Measurements from ENCODE around the gene PTGES.
"Not testable (repeated sequence)": the region's sequence is repeated elsewhere in the genome, so short reads cannot be mapped to it uniquely, and the experiment has no call there.

Gene PTGES

DNA sequence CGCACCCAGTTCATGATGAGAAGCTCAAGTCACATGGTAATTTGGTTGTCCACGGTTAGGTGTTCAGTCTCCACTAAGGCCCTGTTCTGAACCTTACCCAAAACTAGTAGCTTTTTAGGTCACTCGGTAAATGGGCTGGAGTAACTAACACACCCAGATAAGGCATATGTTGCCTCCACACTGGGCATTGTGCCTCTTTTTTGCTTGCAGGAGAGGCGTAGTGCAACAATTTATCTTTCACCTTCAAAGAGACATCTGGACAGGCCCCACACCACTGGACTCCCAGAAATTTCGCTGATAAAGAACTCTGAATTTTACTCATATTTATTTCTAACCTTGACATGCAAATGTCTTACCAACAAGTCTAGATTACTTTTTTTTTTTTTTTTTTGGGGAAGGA, 16.8 kb upstream of the PTGES start:
- DNase-seq (ENCODE audit: low read depth), result no peak

DNA sequence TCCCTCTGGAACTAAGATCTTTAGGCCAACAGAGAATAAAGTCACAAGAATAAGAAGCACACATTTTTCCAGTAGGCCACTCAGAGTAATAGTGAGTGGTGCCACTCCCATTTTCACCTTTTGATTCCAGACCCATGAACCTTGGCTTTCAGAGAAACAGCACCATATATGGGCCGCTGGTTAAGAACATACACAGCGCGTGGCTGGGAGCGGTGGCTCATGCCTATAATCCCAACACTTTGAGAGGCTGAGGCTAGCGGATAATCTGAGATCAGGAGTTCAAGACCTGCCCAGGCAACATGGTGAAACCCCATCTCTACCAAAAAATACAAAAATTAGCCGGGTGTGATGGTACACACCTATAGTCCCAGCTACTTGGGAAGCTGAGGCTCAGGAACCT, 15.6 kb upstream of the PTGES start:
- DNase-seq (ENCODE audit: low read depth), result no peak

DNA sequence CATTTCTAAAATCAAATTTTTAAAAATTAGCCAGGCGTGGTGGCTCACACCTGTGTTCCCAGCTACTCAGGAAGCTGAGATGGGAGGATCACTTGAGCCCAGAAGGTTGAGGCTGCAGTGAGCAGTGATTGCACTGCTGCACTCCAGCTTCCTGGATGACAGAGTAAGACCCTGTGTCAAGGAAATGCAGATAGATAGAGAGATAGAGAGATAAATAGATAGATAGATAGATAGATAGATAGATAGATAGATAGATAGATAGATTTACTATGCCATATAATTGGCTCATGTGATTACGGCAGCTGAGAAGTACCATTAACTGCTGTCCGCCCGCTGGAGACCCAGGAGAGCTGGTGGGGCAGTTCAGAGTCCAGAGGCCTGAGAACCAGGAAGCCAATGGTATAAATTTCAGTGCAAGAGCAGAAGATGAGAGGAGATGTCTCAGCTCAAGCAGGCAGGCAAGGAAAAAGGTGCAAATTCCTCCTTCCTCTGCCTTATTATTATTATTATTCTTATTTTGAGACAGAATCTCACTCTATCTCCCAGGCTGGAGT, 13.0 kb upstream of the PTGES start:
- no peak for DNase-seq (ENCODE audit: low read depth)

DNA sequence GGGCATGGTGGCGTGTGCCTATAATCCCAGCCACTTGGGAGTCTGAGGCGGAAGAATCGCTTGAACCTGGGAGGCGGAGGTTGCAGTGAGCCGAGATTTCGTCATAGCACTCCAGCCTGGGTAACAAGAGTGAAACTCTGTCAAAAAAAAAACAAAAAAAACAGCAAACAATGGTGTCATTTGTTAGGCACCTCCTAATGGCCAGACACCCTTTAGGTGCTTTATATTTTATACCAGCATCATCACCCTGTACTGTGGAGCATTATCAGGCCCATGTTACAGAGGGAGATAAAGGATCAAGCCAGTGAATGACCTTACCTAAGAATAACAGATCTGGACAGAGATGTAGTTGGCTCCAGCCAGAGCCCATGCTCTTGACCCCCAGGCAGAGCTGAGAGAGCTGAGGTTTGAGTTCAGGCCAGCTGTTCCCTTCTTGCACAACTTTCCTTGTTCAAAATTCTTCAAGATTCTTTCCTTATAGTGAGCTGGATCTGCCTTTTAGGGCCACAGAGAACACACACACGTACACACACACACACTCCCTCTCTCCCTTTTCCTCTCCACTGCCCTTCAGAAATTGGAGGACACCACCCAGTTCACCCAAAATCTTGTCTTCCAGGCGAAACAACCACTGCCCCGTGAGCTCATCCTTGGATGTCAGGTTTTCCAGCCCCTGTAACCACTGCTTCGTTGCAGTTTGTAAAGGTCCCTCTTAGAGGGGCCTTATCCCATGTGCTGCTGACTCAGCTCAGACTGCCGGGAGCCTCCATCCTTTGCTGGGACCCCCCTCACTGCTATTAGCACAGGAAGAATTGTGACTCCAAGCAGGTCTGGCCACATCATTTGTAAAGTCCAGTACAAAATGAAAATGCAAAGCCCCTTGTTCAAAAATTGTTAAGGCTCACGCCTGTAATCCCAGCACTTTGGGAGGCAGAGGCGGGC, 10.4 kb upstream of the PTGES start:
- DNase-seq (ENCODE audit: low read depth), result no peak

DNA sequence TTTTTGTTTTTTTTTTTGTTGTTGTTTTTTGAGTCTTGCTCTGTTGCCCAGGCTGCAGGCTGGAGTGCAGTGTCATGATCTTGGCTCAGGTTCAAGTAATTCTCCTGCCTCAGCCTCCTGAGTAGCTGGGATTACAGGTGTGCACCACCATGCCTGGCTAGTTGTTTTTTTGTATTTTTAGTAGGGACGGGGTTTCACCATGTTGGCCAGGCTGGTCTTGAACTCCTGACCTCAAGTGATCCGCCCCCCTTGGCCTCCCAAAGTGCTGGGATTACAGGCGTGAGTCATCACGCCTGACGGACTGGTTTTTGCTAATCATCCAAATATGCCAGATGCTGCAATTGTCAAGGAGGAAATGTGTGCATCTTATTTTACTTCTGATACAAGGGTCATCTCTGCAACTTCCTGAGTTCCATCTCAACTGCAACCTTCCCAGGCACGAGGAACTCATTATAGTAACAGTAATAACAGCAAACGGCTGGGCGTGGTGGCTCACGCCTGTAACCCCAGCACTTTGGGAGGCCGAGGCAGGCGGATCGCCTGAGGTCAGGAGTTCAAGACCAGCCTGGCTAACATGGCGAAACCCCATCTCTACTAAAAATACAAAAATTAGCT, 9.6 kb upstream of the PTGES start:
- not testable (repeated sequence) for DNase-seq (ENCODE audit: low read depth)

DNA sequence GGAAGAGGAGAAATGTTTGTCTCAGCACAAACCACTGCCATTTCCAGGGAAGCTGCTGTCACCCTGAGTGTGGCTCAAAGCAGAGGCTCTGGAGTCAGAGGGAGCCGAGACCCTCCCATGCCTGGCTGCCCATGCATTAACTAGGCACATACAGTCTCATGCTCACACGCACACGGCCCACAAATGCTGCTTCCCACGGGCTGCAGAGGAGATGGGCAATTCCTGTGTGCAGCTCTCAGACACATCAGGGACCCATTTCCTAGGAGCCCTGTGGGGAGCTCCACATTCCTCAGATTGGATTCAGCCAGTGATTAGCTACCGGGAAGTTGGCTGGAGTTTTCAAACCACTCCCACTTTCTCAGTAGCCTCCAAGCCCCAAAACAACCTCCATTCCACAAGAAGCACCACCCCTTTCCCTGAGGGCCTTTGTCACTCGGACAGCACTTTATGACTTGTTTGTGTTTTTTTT, 9.1 kb upstream of the PTGES start:
- DNase-seq (ENCODE audit: low read depth), result no peak

DNA sequence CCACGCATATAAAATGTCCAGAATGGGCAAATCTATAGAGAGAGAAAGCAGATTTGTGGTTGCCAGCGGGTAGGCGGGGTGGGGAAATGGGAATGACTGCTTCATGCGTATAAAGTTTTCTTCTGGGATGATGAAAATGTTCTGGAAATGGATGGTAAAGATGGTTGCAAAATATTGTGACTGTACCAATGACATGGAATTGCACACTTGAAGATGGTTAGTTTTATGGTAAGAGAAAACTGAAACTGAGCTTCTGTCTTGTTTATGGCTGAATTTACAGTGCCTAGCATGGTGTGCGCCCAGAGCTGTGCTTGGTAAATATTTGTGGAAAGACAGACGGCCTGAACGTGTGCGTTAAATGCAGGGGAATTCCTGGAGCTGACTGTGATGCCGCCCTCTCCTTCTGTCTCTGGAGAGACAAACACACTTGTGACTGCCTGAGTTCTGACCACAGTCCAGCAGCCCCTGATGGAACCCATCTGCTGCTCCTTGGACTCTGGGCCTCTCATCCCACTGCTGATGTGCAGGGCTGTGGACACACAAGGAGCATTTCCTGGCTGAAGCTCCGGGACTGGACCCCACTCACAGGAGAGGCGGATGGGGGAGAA, 8.6 kb upstream of the PTGES start:
- DNase-seq (ENCODE audit: low read depth), result no peak

DNA sequence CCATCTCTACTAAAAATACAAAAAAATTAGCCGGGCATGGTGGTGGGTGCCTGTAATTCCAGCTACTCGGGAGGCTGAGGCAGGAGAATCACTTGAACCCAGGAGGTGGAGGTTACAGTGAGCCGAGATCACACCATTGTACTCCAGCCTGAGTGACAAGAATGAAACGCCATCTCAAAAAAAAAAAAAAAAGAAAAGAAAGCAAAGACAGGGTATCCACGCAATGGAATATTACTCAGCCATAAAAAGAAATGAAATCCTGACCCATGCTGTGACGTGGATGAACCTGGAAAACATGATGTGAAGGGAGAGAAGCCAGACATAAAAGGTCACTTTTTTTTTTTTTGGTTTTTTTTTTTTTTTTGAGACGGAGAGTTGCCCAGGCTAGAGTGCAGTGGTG, 7.9 kb upstream of the PTGES start:
- DNase-seq (ENCODE audit: low read depth), result not testable (repeated sequence)

DNA sequence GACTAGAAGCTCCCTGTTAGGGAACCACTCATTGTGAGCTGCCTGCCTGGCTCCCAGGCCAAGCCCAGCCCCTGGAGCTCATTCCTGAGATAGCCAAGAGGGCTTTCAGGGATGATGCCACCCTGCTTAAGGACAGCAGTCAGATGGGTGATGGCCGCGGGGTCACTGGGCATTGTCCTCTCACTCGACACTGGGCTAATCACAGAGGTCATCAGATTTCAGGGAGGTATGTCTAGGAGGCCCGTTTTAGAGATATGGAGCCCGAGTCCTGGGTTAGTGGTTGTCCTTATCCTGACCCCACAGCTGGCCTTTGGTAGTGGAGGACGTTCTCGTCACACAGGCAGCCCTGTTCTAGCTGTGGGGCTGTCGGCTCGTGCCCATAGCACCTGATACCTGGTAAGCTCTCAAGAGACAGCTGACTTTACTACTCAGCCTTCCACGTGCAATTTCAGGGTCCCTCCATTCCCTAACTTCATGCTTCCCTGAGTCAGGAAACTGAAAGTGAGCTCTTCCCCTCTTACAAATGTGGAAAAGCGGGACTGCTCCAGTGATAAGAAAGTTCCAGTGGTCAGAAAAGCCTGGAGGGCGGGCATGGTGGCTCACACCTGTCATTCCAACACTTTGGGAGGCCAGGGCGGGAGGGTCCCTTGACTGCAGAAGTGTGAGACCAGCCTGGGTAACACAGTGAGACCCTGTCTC, 7.1 kb upstream of the PTGES start:
- no peak for DNase-seq (ENCODE audit: low read depth)

DNA sequence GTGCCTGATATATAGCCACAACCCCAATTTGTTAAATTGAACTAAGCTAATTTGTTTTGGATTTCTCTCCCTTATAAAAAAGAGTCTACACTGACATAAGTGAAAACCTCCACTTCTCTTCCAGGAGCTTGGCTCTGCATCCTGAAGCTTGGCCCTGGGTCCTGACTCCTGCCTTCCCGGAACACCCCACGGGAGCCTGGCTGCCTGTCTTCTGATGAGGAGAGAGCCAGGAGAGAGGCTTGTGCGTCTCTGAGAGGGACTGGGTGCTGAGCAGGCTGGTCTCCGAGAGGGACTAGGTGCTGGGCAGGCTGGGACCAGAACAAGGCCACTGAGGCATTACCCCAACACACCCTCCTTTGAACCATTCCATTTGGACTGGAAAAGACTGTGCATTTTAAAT, 6.5 kb upstream of the PTGES start:
- DNase-seq (ENCODE audit: low read depth), result no peak

DNA sequence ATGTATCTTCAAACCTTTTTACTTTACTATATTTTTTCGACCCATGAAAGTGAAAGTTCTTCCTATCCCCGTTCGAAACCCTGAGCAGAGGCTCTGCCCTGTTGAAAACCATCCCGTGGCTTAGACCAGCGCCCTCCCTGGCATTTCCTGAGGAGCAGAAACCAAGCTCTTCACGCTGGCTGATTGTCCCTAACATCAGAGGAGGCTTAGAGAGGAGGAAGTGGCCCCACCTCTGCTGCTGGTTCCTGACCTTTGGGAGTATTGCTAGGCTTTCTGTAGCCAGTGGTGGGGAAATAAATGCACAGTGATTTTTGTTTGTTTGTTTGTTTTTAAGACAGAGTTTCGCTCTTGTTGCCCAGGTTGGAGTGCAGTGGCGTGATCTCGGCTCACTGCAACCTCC, 4.2 kb upstream of the PTGES start:
- DNase-seq (ENCODE audit: low read depth), result no peak

DNA sequence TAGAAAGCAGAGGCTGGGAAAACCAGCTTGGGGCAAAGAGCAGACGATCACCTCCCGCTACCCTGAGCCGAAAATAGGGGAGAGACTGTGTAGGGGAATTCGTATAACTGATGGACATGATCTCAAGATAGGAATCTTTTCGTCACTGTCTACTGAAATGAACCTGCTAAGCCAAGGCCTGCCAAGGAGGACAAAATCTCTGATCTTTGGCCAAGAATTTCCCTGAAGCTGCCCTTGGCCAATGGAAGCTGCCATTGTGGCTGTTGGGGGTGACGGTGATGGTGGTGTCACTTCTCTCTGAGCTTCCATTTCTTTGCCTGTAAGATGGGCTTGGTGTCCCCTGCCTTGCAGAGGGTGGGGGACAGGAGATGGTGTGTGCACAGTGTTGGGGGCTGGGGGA, 3.3 kb upstream of the PTGES start:
- no peak for DNase-seq (ENCODE audit: low read depth)

DNA sequence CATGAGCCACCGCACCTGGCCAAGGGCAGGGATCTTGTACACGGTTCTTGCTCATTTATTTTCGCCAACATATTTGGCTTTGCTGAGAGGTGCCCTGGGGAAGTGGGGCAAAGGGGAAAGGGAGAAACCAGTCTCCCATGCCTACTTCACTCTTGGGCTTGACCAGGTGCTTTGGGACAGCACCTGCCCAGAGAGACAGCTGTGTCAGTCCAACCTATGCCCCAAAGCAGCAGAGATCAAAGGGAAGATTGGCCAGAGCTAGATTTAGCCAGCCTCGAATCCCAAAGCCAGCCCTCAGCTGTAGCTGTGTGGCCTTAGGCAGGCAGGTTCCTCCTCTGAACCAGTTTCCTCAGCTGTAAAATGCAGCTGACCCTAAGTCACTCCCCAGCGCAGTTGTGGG, 2.3 kb upstream of the PTGES start:
- no peak for DNase-seq (ENCODE audit: low read depth)

DNA sequence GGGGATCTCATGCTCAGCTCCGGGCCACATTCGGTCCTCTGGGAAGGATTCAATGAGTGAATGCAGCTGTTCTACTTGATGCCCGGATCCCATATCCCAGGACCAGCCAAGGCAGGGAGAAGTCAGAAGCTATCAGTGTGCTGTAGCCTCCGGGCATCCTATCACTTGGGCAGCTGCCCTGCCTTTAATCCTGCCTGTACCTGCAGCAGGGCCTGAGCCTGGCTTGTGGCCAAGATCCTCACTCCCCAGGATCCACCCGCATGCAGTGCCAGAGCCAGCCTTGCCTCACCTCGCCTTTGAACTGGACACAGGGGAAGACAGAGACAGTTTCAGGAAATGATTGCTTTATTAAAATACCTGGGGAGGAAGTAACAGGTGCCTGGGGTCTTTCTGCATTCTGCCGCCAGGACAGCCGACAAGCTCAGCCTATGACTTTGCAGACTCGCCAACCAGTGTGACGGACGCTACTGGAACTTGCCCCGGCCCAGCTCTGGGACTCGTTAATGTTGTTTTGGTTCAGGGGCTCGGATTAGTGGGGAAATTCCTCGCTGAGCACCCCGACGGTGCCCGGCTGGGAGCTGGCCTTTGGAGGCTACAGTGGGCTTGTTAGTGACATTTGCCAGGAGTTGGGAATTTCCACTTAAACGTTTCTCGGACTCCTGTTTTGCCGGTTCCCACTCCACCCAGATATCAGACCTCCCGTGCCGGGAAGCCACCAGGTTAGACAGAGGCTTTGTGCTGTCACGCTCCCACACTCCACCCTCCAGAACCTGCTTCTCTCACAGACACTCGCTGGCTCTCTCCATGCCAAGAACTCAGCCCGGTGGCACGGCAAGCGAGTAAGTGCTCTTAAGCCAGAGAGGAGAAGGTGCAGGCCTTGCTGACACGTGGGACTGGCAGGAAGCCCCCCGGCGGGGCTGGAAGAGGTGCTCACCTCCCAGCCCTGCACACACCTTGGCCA, 721 bp downstream of the PTGES start:
- DNase-seq (ENCODE audit: low read depth), result no peak

DNA sequence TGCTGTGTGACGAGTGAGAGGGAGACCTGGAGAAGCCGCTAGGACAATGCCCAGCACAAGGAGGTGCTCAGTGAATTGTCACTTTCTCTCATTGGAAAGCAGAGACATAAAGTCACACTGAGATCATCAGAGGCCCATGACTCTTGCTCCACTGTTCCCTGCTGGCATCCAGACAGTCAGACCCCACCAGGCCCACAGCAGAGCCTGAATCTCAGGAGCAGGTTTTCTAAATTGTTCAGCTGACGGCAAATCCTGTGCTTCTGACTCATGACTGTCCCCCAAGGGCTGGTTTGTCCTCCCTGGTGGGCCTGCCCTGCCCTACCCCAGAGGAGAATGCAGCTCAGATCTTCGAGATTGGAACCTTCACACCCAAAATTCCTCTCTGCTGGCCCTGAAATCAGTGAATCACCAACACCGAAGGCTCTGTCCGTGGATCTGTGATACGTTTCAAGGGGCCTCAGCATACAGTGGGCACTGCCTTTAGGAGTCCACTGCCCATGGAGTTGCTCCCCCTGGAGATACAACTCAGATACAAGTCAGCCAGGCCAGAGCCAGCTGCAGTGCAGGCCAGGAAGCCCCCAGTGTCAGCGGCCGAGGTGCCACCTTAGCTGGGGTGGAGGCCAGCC, 2.7 kb downstream of the PTGES start:
- no peak for DNase-seq (ENCODE audit: low read depth)

DNA sequence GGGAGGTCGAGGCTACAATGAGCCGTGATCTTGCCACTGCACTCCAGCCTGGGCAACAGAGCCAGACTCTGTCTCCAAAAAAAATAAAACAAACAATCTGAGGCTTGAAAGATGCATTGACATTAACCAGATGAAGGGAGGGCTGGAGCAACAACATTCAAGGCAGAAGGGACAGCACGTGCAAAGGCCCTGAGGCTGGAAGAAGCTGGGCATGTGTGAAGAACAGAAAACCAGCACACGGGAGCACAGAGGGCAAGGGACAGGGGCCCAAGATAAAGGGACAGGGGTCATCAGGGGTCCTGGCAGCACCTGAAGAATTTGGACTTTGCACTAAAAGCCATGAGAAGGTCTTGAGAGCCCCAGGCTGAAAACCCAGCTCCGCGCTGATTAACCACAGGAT, 3.3 kb downstream of the PTGES start:
- DNase-seq (ENCODE audit: low read depth), result no peak

DNA sequence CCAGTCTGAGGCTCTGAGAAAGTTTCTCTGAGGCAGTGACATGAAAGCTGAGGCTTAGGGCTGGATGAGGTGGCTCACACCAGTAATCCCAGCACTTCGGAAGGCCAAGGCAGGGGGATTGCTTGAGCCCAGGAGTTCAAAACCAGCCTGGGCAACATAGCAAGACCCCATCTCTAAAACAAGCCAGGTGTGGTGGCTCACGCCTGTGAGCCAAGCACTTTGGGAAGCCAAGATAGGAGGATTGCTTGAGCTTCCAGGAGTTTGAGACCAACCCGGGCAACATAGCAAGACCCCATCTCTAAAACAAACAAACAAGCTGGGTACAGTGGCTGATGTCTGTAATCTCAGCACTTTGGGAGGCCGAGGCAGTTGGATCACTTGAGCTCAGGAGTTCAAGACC, 3.8 kb downstream of the PTGES start:
- DNase-seq (ENCODE audit: low read depth), result not testable (repeated sequence)

DNA sequence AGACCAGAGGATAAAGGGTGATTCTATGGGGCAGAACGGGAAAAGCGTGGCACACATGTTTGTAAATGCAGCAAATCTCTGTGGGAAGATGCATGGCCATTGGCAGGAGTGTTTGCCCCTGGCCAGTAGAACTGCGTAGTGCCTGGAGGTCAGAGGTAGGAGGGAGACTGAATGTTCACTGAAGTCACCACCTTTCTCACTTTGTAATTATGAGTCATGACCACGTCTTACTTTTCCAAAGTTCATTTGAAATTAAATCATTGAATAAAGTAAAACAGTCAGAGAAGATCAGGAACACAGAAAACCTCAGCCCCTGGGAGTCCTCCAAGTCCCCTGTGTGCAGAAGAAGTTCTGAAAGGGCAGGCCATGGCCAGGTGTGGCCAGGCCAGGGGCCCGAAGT, 4.6 kb downstream of the PTGES start:
- DNase-seq (ENCODE audit: low read depth), result no peak

DNA sequence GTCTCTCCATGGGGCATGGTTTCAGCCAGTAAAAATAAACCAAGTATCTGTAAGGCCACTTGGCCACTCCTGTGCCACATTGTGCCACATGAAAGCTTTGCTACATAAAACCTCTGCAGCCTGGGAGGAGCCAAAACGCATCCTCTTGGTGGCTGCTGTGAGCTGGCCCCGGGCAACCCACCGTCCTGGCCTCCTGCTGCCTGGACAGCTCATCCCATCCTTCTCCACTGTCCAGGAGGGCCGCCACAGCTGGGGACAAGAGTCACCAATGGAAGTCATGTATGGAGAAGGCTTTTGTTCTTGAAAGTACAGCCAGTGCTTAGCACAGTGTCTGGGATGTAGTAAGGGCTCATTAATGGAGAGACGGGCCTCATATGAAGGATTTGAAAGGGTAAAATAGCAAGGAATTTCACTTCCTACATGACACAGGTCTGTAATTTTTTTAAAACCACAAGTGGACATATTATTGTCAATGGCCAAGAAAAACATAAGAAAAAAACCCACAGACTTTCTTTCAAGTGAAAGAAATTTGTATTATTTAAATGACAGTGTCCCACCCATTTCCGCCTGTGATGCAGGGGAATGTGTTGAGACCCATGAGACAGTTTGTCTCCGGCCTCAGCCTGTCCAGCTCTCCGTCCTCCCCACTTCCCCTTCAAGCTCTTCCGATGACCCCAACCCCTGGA, 6.6 kb downstream of the PTGES start:
- no peak for DNase-seq (ENCODE audit: low read depth)

DNA sequence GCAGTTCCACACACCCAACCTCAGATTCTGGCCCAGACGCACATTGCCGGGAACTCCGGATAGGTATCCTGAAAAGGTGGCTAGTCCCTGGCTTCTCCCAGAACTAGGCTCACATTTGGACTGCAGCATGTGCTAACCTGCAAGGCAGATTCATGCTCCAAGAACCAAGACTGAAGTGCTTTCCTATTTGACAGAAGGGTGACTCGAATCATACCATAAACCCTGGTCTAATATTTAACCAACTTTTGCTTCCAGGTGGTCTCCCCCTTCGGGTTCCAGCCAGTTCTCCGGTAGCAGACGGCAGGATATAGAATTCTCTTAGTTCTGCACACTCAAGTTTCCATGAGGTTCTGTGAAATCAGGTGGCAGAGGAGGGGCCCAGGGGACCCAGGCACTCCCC, 7.6 kb downstream of the PTGES start:
- no peak for DNase-seq (ENCODE audit: low read depth)

Measured in activated T-cell treated with anti-CD3 and anti-CD28 coated beads for 1 hour (primary cell).